GM12878 (cell line): Measurements from ENCODE around the gene NPC1. TPM values are rescaled to one million over a fixed set of nuclear protein-coding genes. Genes with fewer than 3 reads are reported as not detected.

Source experiments
- ATAC-seq: fragments of 200-7000 bp; cut with Tn5 transposase; 3 replicates; pipeline ENCODE4 v1.9.1; 2020; ENCODE audit warnings: mild to moderate bottlenecking, moderate library complexity
- BruUV-seq: library from RNA; stranded (reverse); fragments of 400-500 nt; replicated peaks from 2 replicates; lab custom pipeline; 2021; lab: Mats Ljungman, UMichigan
- CTCF ChIA-PET: fragments of 300-600 bp; sonication (Branson Sonifier 250); formaldehyde crosslinking; extraction: SDS; loops from one replicate; lab custom pipeline; 2021; ENCODE audit warnings: inconsistent platforms; lab: Yijun Ruan, JAX
- POLR2A ChIA-PET: fragments of 350-600 bp; formaldehyde crosslinking; extraction: SDS; loops from one replicate; lab custom pipeline; 2021; ENCODE audit warnings: inconsistent platforms; lab: Charles Lee
- RAD21 ChIA-PET: fragments of 300-600 bp; sonication (Branson Sonifier 250); formaldehyde crosslinking; loops from one replicate; lab custom pipeline; 2023; ENCODE audit warnings: antibody characterized with exemption; ENCODE audit not compliant: unreplicated experiment; lab: Charles Lee
- SMC1A ChIA-PET: fragments of 300-600 bp; sonication (Branson Sonifier 250); formaldehyde crosslinking; loops from one replicate; lab custom pipeline; 2023; ENCODE audit not compliant: unreplicated experiment, uncharacterized antibody; lab: Charles Lee
- DNase-seq: peaks from one replicate; pipeline ENCODE4 v3.0.0-alpha.2; 2011; ENCODE audit warnings: low read depth, low spot score
- FAIRE-seq: peaks from 3 replicates; lab custom pipeline; 2011; peaks lifted over from hg19 to GRCh38; lab: Jason Lieb, UNC
- H2AFZ ChIP-seq: 2 replicates; pipeline ENCODE4 v1.6.0; 2011; ENCODE audit warnings: low read depth, low read length, control low read depth; ENCODE audit not compliant: control insufficient read depth
- H3K27ac ChIP-seq: 2 replicates; pipeline ENCODE4 v1.5.1; 2011; ENCODE audit warnings: control low read depth; ENCODE audit not compliant: control insufficient read depth, insufficient read depth
- H3K27me3 ChIP-seq, 2 experiments: replicated peaks in 1 of 2; 2 replicates each; pipeline versions ENCODE4 v1.6.0 to v1.6.1; 2011; ENCODE audit warnings: low read length in 1 of 2; ENCODE audit not compliant: control insufficient read depth in 2 of 2, insufficient read depth in 2 of 2
- H3K36me3 ChIP-seq, 2 experiments: 2 replicates each; pipeline ENCODE4 v1.5.1; 2011; ENCODE audit warnings: low read length in 1 of 2; ENCODE audit not compliant: control insufficient read depth in 2 of 2, insufficient read depth in 2 of 2
- H3K4me1 ChIP-seq: 2 replicates; pipeline ENCODE4 v1.6.1; 2011; ENCODE audit warnings: mild to moderate bottlenecking, low read length, moderate library complexity, mixed read lengths; ENCODE audit not compliant: control insufficient read depth, insufficient read depth
- H3K4me2 ChIP-seq: 2 replicates; pipeline ENCODE4 v1.6.0; 2011; ENCODE audit warnings: control low read depth; ENCODE audit not compliant: control insufficient read depth, insufficient read depth
- H3K4me3 ChIP-seq: fragments of 200-600 bp; sonication (generic); 2 replicates; pipeline ENCODE4 v1.5.1; 2016
- H3K79me2 ChIP-seq: 2 replicates; pipeline ENCODE4 v1.6.0; 2011; ENCODE audit warnings: low read length; ENCODE audit not compliant: control insufficient read depth, insufficient read depth
- H3K9ac ChIP-seq: 2 replicates; pipeline ENCODE4 v1.8.0; 2011; ENCODE audit warnings: low read length, control low read depth, mixed read lengths; ENCODE audit not compliant: control insufficient read depth, insufficient read depth
- H3K9me3 ChIP-seq: replicated peaks from 3 replicates; pipeline ENCODE4 v1.5.1; 2011; ENCODE audit warnings: mild to moderate bottlenecking, low read length; ENCODE audit not compliant: control insufficient read depth, insufficient read depth
- H4K20me1 ChIP-seq: 2 replicates; pipeline ENCODE4 v1.6.0; 2011; ENCODE audit not compliant: control insufficient read depth, insufficient read depth
- CEBPZ ChIP-seq: fragments of 150-350 bp; IDR thresholded peaks from 2 replicates; pipeline ENCODE4 v1.6.1; 2016; ENCODE audit warnings: low read depth, low read length
- CREM ChIP-seq: IDR thresholded peaks from 2 replicates; pipeline ENCODE4 v1.6.1; 2014; ENCODE audit warnings: antibody characterized with exemption, low read depth
- in situ Hi-C: fragments of 300-500 bp; cut with MboI; formaldehyde crosslinking; loops from 9 replicates; pipeline ENCODE4 v1.14.3; 2018; ENCODE audit warnings: mixed read lengths
- intact Hi-C: fragments of 100-400 bp; cut with micrococcal nuclease; formaldehyde crosslinking; loops from one replicate; pipeline ENCODE4 v1.14.2; 2022; ENCODE audit not compliant: unreplicated experiment
- polyA plus RNA-seq, 11 experiments: library from polyadenylated mRNA; depleted of rRNA in 4 of 11; unstranded in 6 of 11; stranded (reverse) in 5 of 11; fragments of >200 nt; fragmentation: Nextera tagmentation in 4 of 11; fragmentation: Illumina TruSeq in 1 of 11; extraction: Ambion mirVana in 4 of 11; extraction: Trizol in 1 of 11; gene quantifications; 1 replicate in 1 of 11; 2 replicates in 10 of 11; pipeline versions ENCODE4 v1.2.1 to v1.2.3, GENCODE V29; 2011 to 2016; ENCODE audit warnings: inconsistent platforms in 2 of 11, missing spikeins in 2 of 11, low read depth in 1 of 11
- total RNA-seq, 4 experiments: library from RNA; depleted of rRNA in 3 of 4; stranded (reverse); fragments of >200 nt in 3 of 4; fragmentation: Illumina TruSeq in 1 of 4; extraction: Trizol in 1 of 4; gene quantifications; 2 replicates each; pipeline versions ENCODE4 v1.2.1 to v1.2.3, GENCODE V29; 2013 to 2021

The NPC1 gene
- total and polyA plus RNA-seq, 10 of the 15 experiments (the other 5 are each of a cell fraction or from before 2014, with no cell fraction given) = 10.1 to 45.2 (median 19.4) TPM

GRCh38 chr18:23551978-23552377 lies 34.3 kb downstream of the NPC1 start (continued):
- TF ChIP-seq CEBPZ = no peak

GRCh38 chr18:23550898-23551297 lies 35.4 kb downstream of the NPC1 start:
- ATAC-seq = no peak
- no peaks in the 10 kb centered on the region for H4K20me1 ChIP-seq
- ChIA-PET POLR2A (interaction anchor here (0.7 kb wide), 1 partner anchor 64 kb away, joined by 3 read pairs; no protein-coding TSS in a partner anchor), CTCF (interaction anchor here (1.0 to 1.9 kb wide), 2 partner anchors 27 to 38 kb away, joined by 3 to 5 read pairs; no protein-coding TSS in a partner anchor), SMC1A (interaction anchor here (1.0 to 1.8 kb wide), 3 partner anchors 8 to 76 kb away, joined by 3 to 6 read pairs (median 5); no protein-coding TSS in a partner anchor), RAD21 (no interaction called here)
- H3K79me2 ChIP-seq = no peaks in the 10 kb centered on the region
- BruUV-seq = no TSS peak
- in situ Hi-C loops = no loop called here
- no peaks in the 10 kb centered on the region for H3K9me3 ChIP-seq
- intact Hi-C loops = no loop called here
- H3K27me3 ChIP-seq = no peaks in the 10 kb centered on the region
- H2AFZ ChIP-seq = no peak overlapping the region
- no peak overlapping the region for H3K4me2 ChIP-seq
- DNase-seq = no peak
- no peak for TF ChIP-seq CREM
- no peak overlapping the region for H3K9ac ChIP-seq
- no peaks in the 10 kb centered on the region for H3K4me1 ChIP-seq
- H3K27ac ChIP-seq = no peak overlapping the region
- no peak for FAIRE-seq
- H3K4me3 ChIP-seq = no peak overlapping the region
- peaks cover 15 to 28% of the 10 kb centered on the region in 2 experiments for H3K36me3 ChIP-seq
